Testis (tissue), 2 donors: Measurements from ENCODE around the gene RND1.
A peak's percentile ranks its signal among the peaks of the same experiment; 100 is the strongest.

ENCODE experiments used
- CTCF ChIP-seq, 3 experiments: fragments of 450-650 bp in 2 of 3; fragments of 200-600 bp in 1 of 3; sonication (generic) in 1 of 3; IDR thresholded peaks; one replicate each; pipeline ENCODE4 v1.5.1; 2016 to 2019; ENCODE audit warnings: antibody characterized with exemption in 3 of 3, mild to moderate bottlenecking in 2 of 3, moderate library complexity in 1 of 3
- POLR2A ChIP-seq: fragments of 450-650 bp; IDR thresholded peaks from one replicate; pipeline ENCODE4 v1.6.1; 2017; ENCODE audit warnings: antibody characterized with exemption, mild to moderate bottlenecking, moderate library complexity

- TF ChIP-seq CTCF (IDR thresholded peaks at IDR 0.05) = peak; percentile 90 to 99 (median 99)
- no peak for TF ChIP-seq POLR2A
Measured at GRCh38 chr12:48814262-48815125, 51.2 kb downstream of the RND1 start.
